GM23338 (cell line): ENCODE results near the gene MAG. TPM values are rescaled to one million over a fixed set of nuclear protein-coding genes. Genes with fewer than 3 reads are reported as not detected.

Source experiments
- ATAC-seq: fragments of 200-7000 bp; cut with Tn5 transposase; 3 replicates; pipeline ENCODE4 v1.9.1; 2020
- DNase-seq: peaks from one replicate; pipeline ENCODE4 v3.0.0-alpha.2; 2015; ENCODE audit warnings: low spot score
- H2AFZ ChIP-seq: fragments of 200-600 bp; sonication (generic); 2 replicates; pipeline ENCODE4 v1.8.0; 2016; ENCODE audit warnings: antibody characterized with exemption, mild to moderate bottlenecking, moderate library complexity
- H3F3A ChIP-seq: fragments of 200-600 bp; sonication (generic); replicated peaks from 2 replicates; pipeline ENCODE4 v1.8.0; 2017; ENCODE audit warnings: antibody characterized with exemption, mixed run types, low read depth
- H3K27ac ChIP-seq: fragments of 200-600 bp; sonication (generic); 2 replicates; pipeline ENCODE4 v1.6.1; 2016; ENCODE audit warnings: low read depth
- H3K27me3 ChIP-seq: fragments of 200-600 bp; sonication (generic); 2 replicates; pipeline ENCODE4 v1.8.0; 2016; ENCODE audit warnings: mild to moderate bottlenecking, mixed run types, moderate library complexity; ENCODE audit not compliant: insufficient read depth
- H3K36me3 ChIP-seq: fragments of 200-600 bp; sonication (generic); 2 replicates; pipeline ENCODE4 v1.8.0; 2016; ENCODE audit warnings: mild to moderate bottlenecking; ENCODE audit not compliant: insufficient read depth
- H3K4me1 ChIP-seq: fragments of 200-600 bp; sonication (generic); 2 replicates; pipeline ENCODE4 v1.8.0; 2016; ENCODE audit warnings: mild to moderate bottlenecking, moderate library complexity; ENCODE audit not compliant: insufficient read depth
- H3K4me2 ChIP-seq: fragments of 200-600 bp; sonication (generic); 2 replicates; pipeline ENCODE4 v1.7.1; 2017; ENCODE audit warnings: mixed run types
- H3K4me3 ChIP-seq: fragments of 200-600 bp; sonication (generic); 2 replicates; pipeline ENCODE4 v1.6.1; 2016; ENCODE audit warnings: mixed run types
- H3K79me2 ChIP-seq: fragments of 200-600 bp; sonication (generic); replicated peaks from 2 replicates; pipeline ENCODE4 v1.8.0; 2017; ENCODE audit warnings: mild to moderate bottlenecking; ENCODE audit not compliant: insufficient read depth
- H3K9me2 ChIP-seq: fragments of 200-600 bp; sonication (generic); 2 replicates; pipeline ENCODE4 v1.8.0; 2017; ENCODE audit not compliant: insufficient read depth
- H4K20me1 ChIP-seq: fragments of 200-600 bp; sonication (generic); replicated peaks from 2 replicates; pipeline ENCODE4 v1.8.0; 2017; ENCODE audit warnings: mild to moderate bottlenecking; ENCODE audit not compliant: insufficient read depth
- H3K27ac Mint-ChIP-seq: 2 replicates; pipeline ENCODE4 v1.8.0; 2020; ENCODE audit warnings: inconsistent platforms, mild to moderate bottlenecking, moderate library complexity, mixed read lengths
- H3K27me3 Mint-ChIP-seq: 3 replicates; pipeline ENCODE4 v1.8.0; 2022; ENCODE audit warnings: low read depth, mild to moderate bottlenecking, moderate library complexity, mixed read lengths, inconsistent platforms; ENCODE audit not compliant: insufficient read depth, poor library complexity
- H3K36me3 Mint-ChIP-seq: 3 replicates; pipeline ENCODE4 v1.8.0; 2021; ENCODE audit warnings: low read depth, mild to moderate bottlenecking, inconsistent platforms, moderate library complexity, mixed read lengths
- H3K4me1 Mint-ChIP-seq: 3 replicates; pipeline ENCODE4 v1.8.0; 2020; ENCODE audit warnings: mild to moderate bottlenecking, inconsistent platforms, mixed read lengths
- H3K4me3 Mint-ChIP-seq: 3 replicates; pipeline ENCODE4 v1.8.0; 2021; ENCODE audit warnings: moderate library complexity, mild to moderate bottlenecking, inconsistent platforms, mixed read lengths
- H3K9me3 Mint-ChIP-seq: 3 replicates; pipeline ENCODE4 v1.8.0; 2020; ENCODE audit warnings: moderate library complexity, mild to moderate bottlenecking, inconsistent platforms, mixed read lengths
- CREB1 ChIP-seq: fragments of 250-450 bp; sonication (Bioruptor Pico); IDR thresholded peaks from 2 replicates; pipeline ENCODE4 v1.5.0; 2020; ENCODE audit warnings: low read depth, mild to moderate bottlenecking, moderate library complexity
- CTCF ChIP-seq, 2 experiments: fragments of 200-600 bp in 1 of 2; sonication (generic) in 1 of 2; conservative IDR thresholded peaks; 2 replicates each; pipeline versions ENCODE4 v1.5.1 to v1.6.1; 2016 to 2017; ENCODE audit warnings: antibody characterized with exemption in 2 of 2, low read depth in 2 of 2, mild to moderate bottlenecking in 2 of 2, moderate library complexity in 1 of 2
- ETS1 ChIP-seq: IDR thresholded peaks from 2 replicates; pipeline ENCODE4 v1.6.1; 2016; ENCODE audit warnings: antibody characterized with exemption
- EZH2 ChIP-seq: fragments of 200-600 bp; sonication (generic); IDR thresholded peaks from one replicate; pipeline ENCODE4 v1.8.0; 2017; ENCODE audit warnings: antibody characterized with exemption, mild to moderate bottlenecking, low read depth; ENCODE audit not compliant: unreplicated experiment
- EZH2phosphoT487 ChIP-seq: fragments of 200-600 bp; sonication (generic); IDR thresholded peaks from one replicate; pipeline ENCODE4 v1.8.1; 2018; ENCODE audit warnings: antibody characterized with exemption; ENCODE audit not compliant: unreplicated experiment
- NANOG ChIP-seq: IDR thresholded peaks from 2 replicates; pipeline ENCODE4 v1.6.1; 2016; ENCODE audit warnings: antibody characterized with exemption, borderline replicate concordance
- POLR2AphosphoS5 ChIP-seq: IDR thresholded peaks from 2 replicates; pipeline ENCODE4 v1.6.1; 2016; ENCODE audit warnings: antibody characterized with exemption, low read depth
- REST ChIP-seq: IDR thresholded peaks from one replicate; pipeline ENCODE4 v1.6.1; 2018; ENCODE audit warnings: antibody characterized with exemption; ENCODE audit not compliant: unreplicated experiment
- ZNF331 ChIP-seq: fragments of 250-450 bp; sonication (Bioruptor Pico); IDR thresholded peaks from 2 replicates; pipeline ENCODE4 v1.5.0; 2020; ENCODE audit warnings: low read depth, mild to moderate bottlenecking, moderate library complexity
- ZNF462 ChIP-seq: fragments of 250-450 bp; sonication (Bioruptor Pico); IDR thresholded peaks from 2 replicates; pipeline ENCODE4 v1.5.0; 2020; ENCODE audit warnings: mild to moderate bottlenecking, moderate library complexity
- polyA plus RNA-seq: library from polyadenylated mRNA; unstranded; fragments of >200 nt; fragmentation: Nextera tagmentation; extraction: Ambion mirVana; gene quantifications from 2 replicates; pipeline ENCODE4 v1.2.1, GENCODE V29; 2016
- total RNA-seq: library from RNA; depleted of rRNA; stranded (reverse); fragments of >200 nt; shearing (Covaris generic); gene quantifications from 2 replicates; pipeline ENCODE4 v1.2.3, GENCODE V29; 2014

The MAG gene
- total and polyA plus RNA-seq, 2 experiments from 2014 or later = 0.61 to 1.3 TPM

GRCh38 chr19:35295792-35296462 is 4.0 kb downstream of the MAG start:
- H3K27ac ChIP-seq = no peak overlapping the region
- peaks cover 13% of the 10 kb centered on the region for H3F3A ChIP-seq
- H3K79me2 ChIP-seq = no peaks in the 10 kb centered on the region
- no peaks in the 10 kb centered on the region for H3K36me3 Mint-ChIP-seq
- no peaks in the 10 kb centered on the region for H3K9me3 Mint-ChIP-seq
- TF ChIP-seq REST (no peak), ETS1 (no peak), CREB1 (CRISPR knock-in tag) (no peak), POLR2AphosphoS5 (no peak), ZNF462 (CRISPR knock-in tag) (no peak), EZH2 (no peak), NANOG (no peak), ZNF331 (CRISPR knock-in tag) (no peak), CTCF (conservative IDR thresholded peaks at IDR 0.05; ENCODE audit: low read depth in 2 of 2) (no peak), EZH2phosphoT487 (no peak)
- no peaks in the 10 kb centered on the region for H3K9me2 ChIP-seq
- peak; percentile 73 for DNase-seq
- H3K4me3 ChIP-seq = no peak overlapping the region
- no peaks in the 10 kb centered on the region for H3K36me3 ChIP-seq
- peak overlapping the region; percentile 92 for H2AFZ ChIP-seq
- no peaks in the 10 kb centered on the region for H3K27me3 ChIP-seq
- H4K20me1 ChIP-seq = no peaks in the 10 kb centered on the region
- peaks cover 11% of the 10 kb centered on the region for H3K4me1 Mint-ChIP-seq
- peak; percentile 59 for ATAC-seq
- H3K27me3 Mint-ChIP-seq = peaks cover 7% of the 10 kb centered on the region
- peak overlapping the region; percentile 55; the same call in 1 of the 2 replicates for H3K4me2 ChIP-seq
- no peak overlapping the region for H3K27ac Mint-ChIP-seq
- no peak overlapping the region for H3K4me3 Mint-ChIP-seq
- peaks cover 25% of the 10 kb centered on the region for H3K4me1 ChIP-seq
